Nucleus accumbens (tissue), 56 donors: ENCODE data around the gene CHFR.
"Not testable (repeated sequence)": the region's sequence is repeated elsewhere in the genome, so short reads cannot be mapped to it uniquely, and the experiment has no call there.

Source experiments
- DNase-seq, 56 donors: peaks; one replicate each; lab custom pipeline; 2025; lab: John Stamatoyannopoulos, UW

The CHFR gene

GRCh38 chr12:132825861-132826260 lies 61.5 kb downstream of the CHFR start:
- no peak for DNase-seq

GRCh38 chr12:132825089-132825488 lies 62.3 kb downstream of the CHFR start:
- DNase-seq, result no peak

GRCh38 chr12:132824053-132824452 lies 63.4 kb downstream of the CHFR start:
- DNase-seq, result no peak

- no peak for DNase-seq
Observed at GRCh38 chr12:132818562-132818961, 68.8 kb downstream of the CHFR start.

- DNase-seq, result no peak
Observed at GRCh38 chr12:132814232-132814631, 73.2 kb downstream of the CHFR start.

GRCh38 chr12:132813443-132813842 lies 74.0 kb downstream of the CHFR start:
- DNase-seq, result no peak

- peak in 6 of 56 donors; percentile 6 to 60 (median 20) for DNase-seq
Observed at GRCh38 chr12:132812631-132813305, 74.6 kb downstream of the CHFR start.

- peak in 4 of 56 donors; percentile 4 to 21 (median 19) for DNase-seq
Observed at GRCh38 chr12:132809391-132809790, 78.0 kb downstream of the CHFR start.

GRCh38 chr12:132807295-132808092 lies 79.9 kb downstream of the CHFR start:
- peak in 3 of 56 donors; percentile 18 to 23 (median 18) for DNase-seq

- peak in 34 of 56 donors; percentile 7 to 79 (median 28) for DNase-seq
Observed at GRCh38 chr12:132806857-132807256, 80.5 kb downstream of the CHFR start.

- DNase-seq, result no peak
Observed at GRCh38 chr12:132804426-132804861, 83.0 kb downstream of the CHFR start.

GRCh38 chr12:132803888-132804287 lies 83.5 kb downstream of the CHFR start:
- DNase-seq, result peak in 1 of 56 donors; percentile 39

GRCh38 chr12:132803125-132803524 lies 84.3 kb downstream of the CHFR start:
- DNase-seq, result no peak

- no peak for DNase-seq
Observed at GRCh38 chr12:132801741-132802140, 85.7 kb downstream of the CHFR start.

GRCh38 chr12:132798836-132799235 lies 88.6 kb downstream of the CHFR start:
- DNase-seq, result no peak

GRCh38 chr12:132797820-132798570 lies 89.4 kb downstream of the CHFR start:
- no peak for DNase-seq

- no peak for DNase-seq
Observed at GRCh38 chr12:132795847-132796246, 91.6 kb downstream of the CHFR start.

- not testable (repeated sequence) for DNase-seq
Observed at GRCh38 chr12:132791940-132792339, 95.5 kb downstream of the CHFR start.

GRCh38 chr12:132789099-132789471 lies 98.3 kb downstream of the CHFR start:
- DNase-seq, result no peak

- DNase-seq, result no peak
Observed at GRCh38 chr12:132788375-132789098, 98.9 kb downstream of the CHFR start.
